ENCODE results near the gene AK5. TPM values are rescaled to one million over a fixed set of nuclear protein-coding genes. Genes with fewer than 3 reads are reported as not detected.
"Not testable (repeated sequence)": the region's sequence is repeated elsewhere in the genome, so short reads cannot be mapped to it uniquely, and the experiment has no call there.

The AK5 gene
- total RNA-seq, 1 experiment from 2014 or later: 3.8 TPM

GRCh38 chr1:77416692-77417450 is 135.1 kb downstream of the AK5 start:
- ATAC-seq: peak; percentile 56
- CTCF ChIA-PET: no interaction called here
- H3K4me2 ChIP-seq (ENCODE audit: low read length): peak overlapping the region; percentile 51

GRCh38 chr1:77418055-77418454 is 136.2 kb downstream of the AK5 start:
- H3F3A ChIP-seq (ENCODE audit: low read length, unreplicated experiment); H3K4me2 ChIP-seq (ENCODE audit: low read length); H3K79me2 ChIP-seq (ENCODE audit: low read length); H4K20me1 ChIP-seq (ENCODE audit: low read length); H3K9ac ChIP-seq (ENCODE audit: low read length); CTCF ChIA-PET; H3K36me3 ChIP-seq (ENCODE audit: low read depth, low read length); H3K27ac ChIP-seq (ENCODE audit: low read length); H2AFZ ChIP-seq (ENCODE audit: low read length); H3K9me3 ChIP-seq (ENCODE audit: low read length); POLR2A ChIA-PET (ENCODE audit: unreplicated experiment); DNase-seq; H3K27me3 ChIP-seq (ENCODE audit: low read length); BruUV-seq (replicated peaks); ATAC-seq; H3K9me2 ChIP-seq (replicated peaks; ENCODE audit: low read length); H3K4me3 ChIP-seq (ENCODE audit: low read length): not testable (repeated sequence)
- peaks cover 32% of the 10 kb centered on the region for H3K4me1 ChIP-seq (ENCODE audit: insufficient read depth, low read length)
- intact Hi-C loops (cut with micrococcal nuclease): loop anchor here (5.0 to 10.0 kb wide), 2 partner anchors 76 to 273 kb away; no protein-coding TSS in a partner anchor

More at GRCh38 chr1:77416692-77417450, 135.1 kb downstream of the AK5 start:
- peak overlapping the region; percentile 87 for H3K27ac ChIP-seq (ENCODE audit: low read length)
- TF ChIP-seq EZH2phosphoT487 (IDR thresholded peaks at IDR 0.05; ENCODE audit: borderline replicate concordance, low read length) (no peak), CTCF (conservative IDR thresholded peaks at IDR 0.05; ENCODE audit: low read depth, low read length) (peak; percentile 80), EZH2 (IDR thresholded peaks at IDR 0.05; ENCODE audit: low read length, unreplicated experiment) (no peak)
- no peaks in the 10 kb centered on the region for H3K79me2 ChIP-seq (ENCODE audit: low read length)
- intact Hi-C loops (cut with micrococcal nuclease): loop anchor here (2.0 to 10.0 kb wide), 5 partner anchors 75 to 272 kb away; partner anchors contain the start of gene PIGK
- DNase-seq: peak; percentile 68
- POLR2A ChIA-PET (ENCODE audit: unreplicated experiment): no interaction called here
- BruUV-seq (replicated peaks): no TSS peak
- peaks cover 6% of the 10 kb centered on the region for H3F3A ChIP-seq (ENCODE audit: low read length, unreplicated experiment)
- H3K27me3 ChIP-seq (ENCODE audit: low read length): no peaks in the 10 kb centered on the region
- H4K20me1 ChIP-seq (ENCODE audit: low read length): no peaks in the 10 kb centered on the region
- H3K36me3 ChIP-seq (ENCODE audit: low read depth, low read length): no peaks in the 10 kb centered on the region
- no peaks in the 10 kb centered on the region for H3K9me2 ChIP-seq (replicated peaks; ENCODE audit: low read length)
- H3K9ac ChIP-seq (ENCODE audit: low read length): peak overlapping the region; percentile 48
- no peak overlapping the region for H3K4me3 ChIP-seq (ENCODE audit: low read length)
- H3K4me1 ChIP-seq (ENCODE audit: insufficient read depth, low read length): peaks cover 42% of the 10 kb centered on the region
- H3K9me3 ChIP-seq (ENCODE audit: low read length): no peaks in the 10 kb centered on the region
- H2AFZ ChIP-seq (ENCODE audit: low read length): peak overlapping the region; percentile 29

- CTCF ChIA-PET: no interaction called here
- H3K79me2 ChIP-seq (ENCODE audit: low read length): no peaks in the 10 kb centered on the region
- BruUV-seq (replicated peaks): no TSS peak
- no peak overlapping the region for H3K4me3 ChIP-seq (ENCODE audit: low read length)
- TF ChIP-seq EZH2phosphoT487 (IDR thresholded peaks at IDR 0.05; ENCODE audit: borderline replicate concordance, low read length) (no peak), EZH2 (IDR thresholded peaks at IDR 0.05; ENCODE audit: low read length, unreplicated experiment) (no peak), CTCF (conservative IDR thresholded peaks at IDR 0.05; ENCODE audit: low read depth, low read length) (no peak)
- H3F3A ChIP-seq (ENCODE audit: low read length, unreplicated experiment): peaks cover 6% of the 10 kb centered on the region
- H3K27me3 ChIP-seq (ENCODE audit: low read length): no peaks in the 10 kb centered on the region
- H3K9me2 ChIP-seq (replicated peaks; ENCODE audit: low read length): no peaks in the 10 kb centered on the region
- intact Hi-C loops (cut with micrococcal nuclease): no loop called here
- no peak overlapping the region for H3K4me2 ChIP-seq (ENCODE audit: low read length)
- no peak for ATAC-seq
- H3K9ac ChIP-seq (ENCODE audit: low read length): no peak overlapping the region
- H3K27ac ChIP-seq (ENCODE audit: low read length): no peak overlapping the region
- H3K36me3 ChIP-seq (ENCODE audit: low read depth, low read length): no peaks in the 10 kb centered on the region
- H3K9me3 ChIP-seq (ENCODE audit: low read length): 0 out of 2 replicates have a peak, but pooled peaks cover 5% of the 10 kb centered on the region
- no peak overlapping the region for H2AFZ ChIP-seq (ENCODE audit: low read length)
- POLR2A ChIA-PET (ENCODE audit: unreplicated experiment): no interaction called here
- DNase-seq: no peak
- peaks cover 29% of the 10 kb centered on the region for H3K4me1 ChIP-seq (ENCODE audit: insufficient read depth, low read length)
- no peaks in the 10 kb centered on the region for H4K20me1 ChIP-seq (ENCODE audit: low read length)
These were observed 139.8 kb downstream of the AK5 start for GRCh38 chr1:77421504-77422233.
